Measurements from ENCODE around the gene JADE3.
"Not testable (repeated sequence)": the region's sequence is repeated elsewhere in the genome, so short reads cannot be mapped to it uniquely, and the experiment has no call there.

Gene JADE3

GRCh38 chrX:46916273-46916672 is 4.1 kb downstream of the JADE3 start:
- Mint-ChIP-seq H3K27ac (no peak overlapping the region), H3K36me3 (peaks cover 15% of the 10 kb centered on the region), H3K4me1 (peaks cover 49% of the 10 kb centered on the region), H3K4me3 (peak overlapping the region; percentile 36), H3K27me3 (no peaks in the 10 kb centered on the region), H3K9me3 (no peaks in the 10 kb centered on the region)
- ATAC-seq = no peak

- peak overlapping the region; percentile 14 for H3K27ac Mint-ChIP-seq
- ATAC-seq = no peak
- H3K36me3 Mint-ChIP-seq = peaks cover 24% of the 10 kb centered on the region
- H3K4me1 Mint-ChIP-seq = peaks cover 60% of the 10 kb centered on the region
- peak overlapping the region; percentile 8 for H3K4me3 Mint-ChIP-seq
- H3K27me3 Mint-ChIP-seq = no peaks in the 10 kb centered on the region
- no peaks in the 10 kb centered on the region for H3K9me3 Mint-ChIP-seq
Measured at GRCh38 chrX:46917622-46918021, 5.4 kb downstream of the JADE3 start.

- H3K27me3 Mint-ChIP-seq = no peaks in the 10 kb centered on the region
- peaks cover 24% of the 10 kb centered on the region for H3K36me3 Mint-ChIP-seq
- ATAC-seq = no peak
- no peak overlapping the region for H3K4me3 Mint-ChIP-seq
- H3K4me1 Mint-ChIP-seq = peaks cover 65% of the 10 kb centered on the region
- H3K27ac Mint-ChIP-seq = peak overlapping the region; percentile 14
- no peaks in the 10 kb centered on the region for H3K9me3 Mint-ChIP-seq
Measured at GRCh38 chrX:46918434-46918833, 6.2 kb downstream of the JADE3 start.

GRCh38 chrX:46920235-46920634 is 8.0 kb downstream of the JADE3 start:
- peaks cover 24% of the 10 kb centered on the region for H3K36me3 Mint-ChIP-seq
- no peaks in the 10 kb centered on the region for H3K9me3 Mint-ChIP-seq
- no peak for ATAC-seq
- no peak overlapping the region for H3K27ac Mint-ChIP-seq
- H3K4me1 Mint-ChIP-seq = peaks cover 57% of the 10 kb centered on the region
- H3K4me3 Mint-ChIP-seq = no peak overlapping the region
- no peaks in the 10 kb centered on the region for H3K27me3 Mint-ChIP-seq

GRCh38 chrX:46922611-46923010 is 10.4 kb downstream of the JADE3 start:
- Mint-ChIP-seq H3K4me1 (peaks cover 36% of the 10 kb centered on the region), H3K27ac (peak overlapping the region; percentile 54), H3K4me3 (no peak overlapping the region), H3K27me3 (no peaks in the 10 kb centered on the region), H3K9me3 (no peaks in the 10 kb centered on the region), H3K36me3 (peaks cover 21% of the 10 kb centered on the region)
- no peak for ATAC-seq

GRCh38 chrX:46927718-46928117 is 15.5 kb downstream of the JADE3 start:
- ATAC-seq = no peak
- H3K27ac Mint-ChIP-seq = no peak overlapping the region
- no peak overlapping the region for H3K4me3 Mint-ChIP-seq

GRCh38 chrX:46929439-46930261 is 17.4 kb downstream of the JADE3 start:
- H3K4me3 Mint-ChIP-seq = no peak overlapping the region

More at GRCh38 chrX:46927718-46928117, 15.5 kb downstream of the JADE3 start:
- no peaks in the 10 kb centered on the region for H3K9me3 Mint-ChIP-seq
- H3K36me3 Mint-ChIP-seq = peaks cover 22% of the 10 kb centered on the region
- H3K27me3 Mint-ChIP-seq = no peaks in the 10 kb centered on the region
- H3K4me1 Mint-ChIP-seq = peaks cover 34% of the 10 kb centered on the region

GRCh38 chrX:46935295-46935694 is 23.1 kb downstream of the JADE3 start:
- H3K4me3 Mint-ChIP-seq = peak overlapping the region; percentile 29
- peaks cover 3% of the 10 kb centered on the region for H3K9me3 Mint-ChIP-seq
- peaks cover 26% of the 10 kb centered on the region for H3K36me3 Mint-ChIP-seq
- no peaks in the 10 kb centered on the region for H3K27me3 Mint-ChIP-seq
- H3K27ac Mint-ChIP-seq = peak overlapping the region; percentile 58
- ATAC-seq = no peak
- H3K4me1 Mint-ChIP-seq = peaks cover 46% of the 10 kb centered on the region

More at GRCh38 chrX:46929439-46930261, 17.4 kb downstream of the JADE3 start:
- Mint-ChIP-seq H3K9me3 (no peaks in the 10 kb centered on the region), H3K36me3 (peaks cover 27% of the 10 kb centered on the region), H3K4me1 (peaks cover 40% of the 10 kb centered on the region), H3K27me3 (no peaks in the 10 kb centered on the region), H3K27ac (peak overlapping the region; percentile 8)
- ATAC-seq = no peak

- H3K4me3 Mint-ChIP-seq = no peak overlapping the region
- ATAC-seq = no peak
- no peaks in the 10 kb centered on the region for H3K27me3 Mint-ChIP-seq
- H3K36me3 Mint-ChIP-seq = peaks cover 20% of the 10 kb centered on the region
- no peak overlapping the region for H3K27ac Mint-ChIP-seq
- H3K4me1 Mint-ChIP-seq = peaks cover 55% of the 10 kb centered on the region
- peaks cover 3% of the 10 kb centered on the region for H3K9me3 Mint-ChIP-seq
Measured at GRCh38 chrX:46938589-46938988, 26.4 kb downstream of the JADE3 start.

- H3K4me1 Mint-ChIP-seq = peaks cover 66% of the 10 kb centered on the region
- no peak overlapping the region for H3K27ac Mint-ChIP-seq
- H3K27me3 Mint-ChIP-seq = no peaks in the 10 kb centered on the region
- peaks cover 26% of the 10 kb centered on the region for H3K36me3 Mint-ChIP-seq
- no peak for ATAC-seq
- H3K4me3 Mint-ChIP-seq = no peak overlapping the region
- peaks cover 3% of the 10 kb centered on the region for H3K9me3 Mint-ChIP-seq
Measured at GRCh38 chrX:46941341-46941740, 29.1 kb downstream of the JADE3 start.

GRCh38 chrX:46953137-46953527 is 40.9 kb downstream of the JADE3 start:
- ATAC-seq = peak; percentile 90
- Mint-ChIP-seq H3K4me1 (peaks cover 46% of the 10 kb centered on the region), H3K27ac (peak overlapping the region; percentile 93)

GRCh38 chrX:46953597-46953996 is 41.4 kb downstream of the JADE3 start:
- H3K4me1 Mint-ChIP-seq = peaks cover 45% of the 10 kb centered on the region
- ATAC-seq = peak; percentile 80
- H3K27ac Mint-ChIP-seq = peak overlapping the region; percentile 93
- H3K4me3 Mint-ChIP-seq = peak overlapping the region; percentile 63
- H3K36me3 Mint-ChIP-seq = peaks cover 5% of the 10 kb centered on the region
- no peaks in the 10 kb centered on the region for H3K9me3 Mint-ChIP-seq
- no peaks in the 10 kb centered on the region for H3K27me3 Mint-ChIP-seq

More at GRCh38 chrX:46953137-46953527, 40.9 kb downstream of the JADE3 start:
- Mint-ChIP-seq H3K36me3 (peaks cover 5% of the 10 kb centered on the region), H3K9me3 (no peaks in the 10 kb centered on the region), H3K27me3 (no peaks in the 10 kb centered on the region), H3K4me3 (peak overlapping the region; percentile 63)

- Mint-ChIP-seq H3K27me3 (no peaks in the 10 kb centered on the region), H3K9me3 (no peaks in the 10 kb centered on the region), H3K4me3 (no peak overlapping the region), H3K27ac (peak overlapping the region; percentile 69), H3K36me3 (peaks cover 5% of the 10 kb centered on the region), H3K4me1 (peaks cover 51% of the 10 kb centered on the region)
- no peak for ATAC-seq
Measured at GRCh38 chrX:46954716-46955115, 42.5 kb downstream of the JADE3 start.

GRCh38 chrX:46956589-46956988 is 44.4 kb downstream of the JADE3 start:
- H3K27me3 Mint-ChIP-seq, ATAC-seq, H3K4me3 Mint-ChIP-seq: not testable (repeated sequence)

GRCh38 chrX:46957297-46957696 is 45.1 kb downstream of the JADE3 start:
- Mint-ChIP-seq H3K4me3 (no peak overlapping the region), H3K36me3 (no peaks in the 10 kb centered on the region), H3K9me3 (no peaks in the 10 kb centered on the region), H3K27me3 (no peaks in the 10 kb centered on the region), H3K27ac (no peak overlapping the region), H3K4me1 (peaks cover 58% of the 10 kb centered on the region)
- ATAC-seq = no peak

More at GRCh38 chrX:46956589-46956988, 44.4 kb downstream of the JADE3 start:
- Mint-ChIP-seq H3K27ac (peak overlapping the region; percentile 69), H3K4me1 (peaks cover 58% of the 10 kb centered on the region)
- not testable (repeated sequence) for H3K36me3 Mint-ChIP-seq, H3K9me3 Mint-ChIP-seq

GRCh38 chrX:46959101-46959500 is 46.9 kb downstream of the JADE3 start:
- Mint-ChIP-seq H3K27me3 (no peaks in the 10 kb centered on the region), H3K9me3 (no peaks in the 10 kb centered on the region), H3K4me1 (peaks cover 55% of the 10 kb centered on the region), H3K4me3 (no peak overlapping the region), H3K27ac (peak overlapping the region; percentile 93), H3K36me3 (no peaks in the 10 kb centered on the region)
- no peak for ATAC-seq

Measured in stimulated activated memory B cell treated with anti-CD40 and anti-IgM and Interleukin-4, amounts not matched to agents 10 μg/mL and 1 μg/mL and 100 μg/mL, for 72 hours (primary cell).